HFFc6 (cell line): Measurements from ENCODE around the gene ATP6AP1. TPM values are rescaled to one million over a fixed set of nuclear protein-coding genes. Genes with fewer than 3 reads are reported as not detected.

ENCODE experiments used
- DNase-seq: peaks from one replicate; pipeline ENCODE4 v3.0.0-alpha.2; 2018
- H3K27ac Mint-ChIP-seq: 2 replicates; pipeline ENCODE4 v1.8.0; 2020; ENCODE audit warnings: mild to moderate bottlenecking, mixed read lengths
- H3K27me3 Mint-ChIP-seq: 2 replicates; pipeline ENCODE4 v1.8.0; 2021; ENCODE audit warnings: mild to moderate bottlenecking, moderate library complexity, mixed read lengths; ENCODE audit not compliant: insufficient read depth
- H3K36me3 Mint-ChIP-seq: 2 replicates; pipeline ENCODE4 v1.8.0; 2021; ENCODE audit warnings: low read depth, mixed read lengths
- H3K4me1 Mint-ChIP-seq: 2 replicates; pipeline ENCODE4 v1.8.0; 2020; ENCODE audit warnings: low read depth, mixed read lengths
- H3K4me3 Mint-ChIP-seq: 2 replicates; pipeline ENCODE4 v1.8.0; 2020; ENCODE audit warnings: mild to moderate bottlenecking, moderate library complexity, mixed read lengths
- H3K9me3 Mint-ChIP-seq: 2 replicates; pipeline ENCODE4 v1.8.0; 2020; ENCODE audit warnings: mild to moderate bottlenecking, mixed read lengths
- total RNA-seq, 6 experiments: library from RNA; stranded (reverse); fragmentation: NEBNext Ultra II Directional; extraction: Animal tissue kit (Norgen Biotek cat#: 25700); gene quantifications; 2 replicates in 1 of 6; 3 replicates in 5 of 6; pipeline ENCODE4 v1.2.3, GENCODE V29; 2021
- TF ChIP-seq, protein P1 (sequence below): fragments of 200-600 bp; sonication (generic); IDR thresholded peaks from 2 replicates; pipeline ENCODE4 v1.5.0; 2021; ENCODE audit warnings: antibody characterized with exemption, mild to moderate bottlenecking

ATP6AP1 gene
- total RNA-seq, 6 experiments from 2014 or later: 107 to 154 (median 123) TPM

DNA sequence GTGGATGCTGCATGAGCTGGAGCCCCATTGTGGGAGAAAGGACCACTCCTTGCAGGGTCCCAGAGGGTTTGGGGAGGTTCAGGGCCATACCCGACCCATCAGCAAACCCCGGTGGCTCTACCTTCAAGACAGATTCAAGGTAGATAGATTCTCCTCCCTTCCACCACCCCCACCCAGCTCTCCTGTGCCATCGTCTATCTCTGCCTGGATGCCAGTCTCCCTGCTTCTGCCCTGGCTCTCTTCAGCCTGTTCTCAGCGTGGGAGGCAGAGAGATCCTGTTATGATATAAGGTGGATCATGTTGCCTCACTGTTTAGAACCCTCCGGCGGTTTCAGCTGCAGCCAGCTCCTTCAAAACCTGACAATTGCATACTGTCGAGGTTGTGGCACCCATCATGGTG lies 45.2 kb downstream of the ATP6AP1 start:
- no peak for DNase-seq
- TF ChIP-seq, protein P1, sequence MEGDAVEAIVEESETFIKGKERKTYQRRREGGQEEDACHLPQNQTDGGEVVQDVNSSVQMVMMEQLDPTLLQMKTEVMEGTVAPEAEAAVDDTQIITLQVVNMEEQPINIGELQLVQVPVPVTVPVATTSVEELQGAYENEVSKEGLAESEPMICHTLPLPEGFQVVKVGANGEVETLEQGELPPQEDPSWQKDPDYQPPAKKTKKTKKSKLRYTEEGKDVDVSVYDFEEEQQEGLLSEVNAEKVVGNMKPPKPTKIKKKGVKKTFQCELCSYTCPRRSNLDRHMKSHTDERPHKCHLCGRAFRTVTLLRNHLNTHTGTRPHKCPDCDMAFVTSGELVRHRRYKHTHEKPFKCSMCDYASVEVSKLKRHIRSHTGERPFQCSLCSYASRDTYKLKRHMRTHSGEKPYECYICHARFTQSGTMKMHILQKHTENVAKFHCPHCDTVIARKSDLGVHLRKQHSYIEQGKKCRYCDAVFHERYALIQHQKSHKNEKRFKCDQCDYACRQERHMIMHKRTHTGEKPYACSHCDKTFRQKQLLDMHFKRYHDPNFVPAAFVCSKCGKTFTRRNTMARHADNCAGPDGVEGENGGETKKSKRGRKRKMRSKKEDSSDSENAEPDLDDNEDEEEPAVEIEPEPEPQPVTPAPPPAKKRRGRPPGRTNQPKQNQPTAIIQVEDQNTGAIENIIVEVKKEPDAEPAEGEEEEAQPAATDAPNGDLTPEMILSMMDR: no peak
- no peaks in the 10 kb centered on the region for H3K9me3 Mint-ChIP-seq
- peaks cover 2% of the 10 kb centered on the region for H3K27me3 Mint-ChIP-seq
- no peaks in the 10 kb centered on the region for H3K4me1 Mint-ChIP-seq
- no peak overlapping the region for H3K27ac Mint-ChIP-seq
- H3K4me3 Mint-ChIP-seq: no peak overlapping the region
- peaks cover 6% of the 10 kb centered on the region; the same call in 1 of the 2 replicates for H3K36me3 Mint-ChIP-seq

DNA sequence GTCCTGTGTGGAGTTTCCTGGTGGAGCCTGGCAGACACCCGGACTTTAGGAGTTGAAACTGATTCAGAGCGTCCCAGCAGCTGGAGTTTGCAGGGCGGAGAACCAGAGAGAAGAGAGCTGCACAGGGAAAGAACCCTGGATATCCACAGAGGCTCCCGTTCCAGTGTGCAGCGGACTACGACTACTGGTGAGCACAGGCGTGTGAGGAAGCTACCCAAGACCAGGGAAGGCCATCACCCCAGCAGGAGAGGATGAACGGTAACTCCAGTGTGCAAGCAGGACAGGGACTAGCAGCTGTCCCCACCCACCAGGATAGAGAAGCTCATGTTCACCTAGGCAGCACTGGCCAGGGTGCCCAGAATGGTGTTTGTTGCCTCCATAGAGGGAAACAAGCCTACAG lies 48.3 kb downstream of the ATP6AP1 start:
- Mint-ChIP-seq H3K27ac (peak overlapping the region; percentile 31; the same call in 1 of the 2 replicates), H3K27me3 (peaks cover 2% of the 10 kb centered on the region)

DNA sequence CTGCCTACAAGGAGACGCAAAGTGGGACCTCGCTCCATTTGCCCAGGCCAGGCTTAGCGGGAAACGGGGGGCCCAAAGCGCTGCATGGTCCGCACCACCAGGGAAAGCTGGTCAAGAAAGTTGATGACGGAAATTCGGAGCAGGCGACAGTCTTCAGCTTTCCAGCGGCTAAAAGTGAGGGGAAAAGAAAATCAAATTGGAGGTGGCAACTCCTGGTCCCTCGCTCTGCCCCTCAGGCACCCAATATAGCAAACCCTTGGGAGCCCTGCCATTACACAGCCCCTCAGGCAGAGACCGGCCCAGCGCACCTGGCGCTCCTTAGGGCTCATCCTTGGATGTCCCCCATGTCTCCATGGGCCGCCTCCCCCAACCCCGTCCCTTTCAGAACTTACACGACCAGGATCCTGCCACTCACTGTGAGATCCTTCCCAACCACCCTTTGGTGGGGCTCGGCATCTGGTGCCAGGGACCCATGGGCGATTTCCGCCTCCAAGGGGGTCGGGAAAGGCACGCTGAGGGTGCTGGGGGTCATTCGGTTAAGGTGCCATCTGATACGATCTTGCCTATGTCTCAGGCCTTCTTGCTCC lies 49.5 kb downstream of the ATP6AP1 start:
- peaks cover 6% of the 10 kb centered on the region; the same call in 1 of the 2 replicates for H3K36me3 Mint-ChIP-seq
- H3K27ac Mint-ChIP-seq: peak overlapping the region; percentile 45
- peak overlapping the region; percentile 84 for H3K4me3 Mint-ChIP-seq
- no peaks in the 10 kb centered on the region for H3K4me1 Mint-ChIP-seq
- H3K27me3 Mint-ChIP-seq: peaks cover 2% of the 10 kb centered on the region
- TF ChIP-seq, protein P1: no peak
- DNase-seq: no peak
- no peaks in the 10 kb centered on the region for H3K9me3 Mint-ChIP-seq

More for the DNA sequence above, 48.3 kb downstream of the ATP6AP1 start:
- no peaks in the 10 kb centered on the region for H3K4me1 Mint-ChIP-seq
- H3K9me3 Mint-ChIP-seq: no peaks in the 10 kb centered on the region
- no peak for DNase-seq
- H3K36me3 Mint-ChIP-seq: peaks cover 6% of the 10 kb centered on the region; the same call in 1 of the 2 replicates
- TF ChIP-seq, protein P1: no peak
- H3K4me3 Mint-ChIP-seq: no peak overlapping the region

GRCh38 chrX:154478728-154479622 lies 50.5 kb downstream of the ATP6AP1 start, which contains the start of gene LAGE3:
TSS of gene LAGE3 (minus strand) at chrX:154479281. CDS start at chrX:154478915, 366 bp downstream.
- Mint-ChIP-seq H3K4me1 (no peaks in the 10 kb centered on the region), H3K36me3 (no peaks in the 10 kb centered on the region), H3K9me3 (no peaks in the 10 kb centered on the region), H3K27me3 (peaks cover 2% of the 10 kb centered on the region), H3K27ac (peak within 1 kb of the TSS; percentile 45), H3K4me3 (peak within 1 kb of the TSS; percentile 84)
- TF ChIP-seq, protein P1: no peak
- DNase-seq: peak; percentile 81

- Mint-ChIP-seq H3K9me3 (no peaks in the 10 kb centered on the region), H3K4me3 (no peak overlapping the region), H3K36me3 (no peaks in the 10 kb centered on the region), H3K4me1 (0 out of 2 replicates have a peak, but pooled peaks cover 6% of the 10 kb centered on the region), H3K27me3 (no peaks in the 10 kb centered on the region; the same call in 1 of the 2 replicates), H3K27ac (no peak overlapping the region)
- no peak for DNase-seq
- TF ChIP-seq, protein P1: no peak
Observed at GRCh38 chrX:154481195-154481594, 52.7 kb downstream of the ATP6AP1 start.
